ENCODE measurements around the gene PARP3.

PARP3 gene

DNA sequence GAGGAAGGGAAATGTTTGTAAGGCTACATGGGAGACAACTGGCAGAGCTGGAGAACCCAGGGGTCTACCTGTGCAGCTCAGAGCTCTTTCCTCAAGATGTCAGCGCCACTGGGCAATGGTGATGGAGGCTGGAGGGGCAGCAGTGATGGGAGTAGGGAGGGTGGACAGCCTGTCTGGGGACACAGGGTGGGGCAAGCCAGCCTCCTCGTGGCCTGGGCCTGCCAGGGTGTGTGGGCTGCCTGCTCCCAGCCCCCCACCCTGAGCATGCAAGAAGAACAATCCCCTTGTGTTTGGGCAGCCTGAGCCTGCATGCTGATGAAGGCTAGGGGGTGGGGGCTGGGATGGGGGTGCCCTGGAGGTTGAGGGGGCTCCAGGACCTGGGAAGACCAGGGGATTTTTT, 23.9 kb downstream of the PARP3 start:
- no peak for DNase-seq (ENCODE audit: low read depth in 3 of 3, low spot score in 1 of 3)

DNA sequence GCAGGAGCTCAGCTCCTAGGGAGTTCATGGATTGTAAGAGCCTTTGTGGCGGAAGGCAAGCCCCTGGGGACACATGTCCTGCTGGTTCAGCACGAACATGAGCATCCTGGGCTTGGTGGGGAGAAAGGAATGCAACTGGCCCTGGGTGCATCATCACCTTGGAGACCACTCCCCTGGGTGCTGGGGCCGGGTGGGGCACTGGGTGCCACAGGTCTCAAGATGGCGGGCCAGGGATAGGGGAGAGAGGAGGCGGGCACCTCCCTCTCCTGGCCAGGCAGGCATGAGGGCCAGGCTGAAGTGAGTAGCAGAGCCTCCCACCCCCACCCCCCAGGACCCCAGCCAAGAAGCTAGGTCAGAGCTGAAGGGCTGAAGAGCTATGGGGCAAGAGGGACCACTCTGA, 24.3 kb downstream of the PARP3 start:
- DNase-seq (ENCODE audit: low read depth in 3 of 3, low spot score in 1 of 3), result no peak

DNA sequence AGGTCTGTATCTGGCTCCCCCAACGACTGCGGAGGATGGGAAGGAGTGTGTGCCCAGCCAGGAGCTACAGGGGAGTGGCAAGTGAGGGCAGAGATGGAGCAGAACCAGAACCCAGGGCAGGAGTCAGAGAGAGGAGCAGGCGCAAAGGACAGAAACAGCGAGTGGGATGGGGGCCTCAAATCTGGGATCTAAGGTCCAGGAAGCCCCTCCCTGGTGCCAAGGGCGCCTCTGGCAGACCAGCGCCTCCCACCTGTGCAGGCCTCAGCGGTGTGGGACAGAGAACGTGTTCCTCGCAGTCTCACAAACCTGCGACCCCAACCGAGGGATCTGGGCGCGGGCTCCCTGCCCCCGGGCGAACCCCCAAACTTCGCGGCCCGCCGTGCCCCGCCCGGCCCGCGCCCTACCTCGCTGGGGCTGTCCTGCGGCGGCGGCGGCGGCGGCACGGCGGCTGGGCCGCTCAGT, 24.8 kb downstream of the PARP3 start:
- no peak for DNase-seq (ENCODE audit: low read depth in 3 of 3, low spot score in 1 of 3)

DNA sequence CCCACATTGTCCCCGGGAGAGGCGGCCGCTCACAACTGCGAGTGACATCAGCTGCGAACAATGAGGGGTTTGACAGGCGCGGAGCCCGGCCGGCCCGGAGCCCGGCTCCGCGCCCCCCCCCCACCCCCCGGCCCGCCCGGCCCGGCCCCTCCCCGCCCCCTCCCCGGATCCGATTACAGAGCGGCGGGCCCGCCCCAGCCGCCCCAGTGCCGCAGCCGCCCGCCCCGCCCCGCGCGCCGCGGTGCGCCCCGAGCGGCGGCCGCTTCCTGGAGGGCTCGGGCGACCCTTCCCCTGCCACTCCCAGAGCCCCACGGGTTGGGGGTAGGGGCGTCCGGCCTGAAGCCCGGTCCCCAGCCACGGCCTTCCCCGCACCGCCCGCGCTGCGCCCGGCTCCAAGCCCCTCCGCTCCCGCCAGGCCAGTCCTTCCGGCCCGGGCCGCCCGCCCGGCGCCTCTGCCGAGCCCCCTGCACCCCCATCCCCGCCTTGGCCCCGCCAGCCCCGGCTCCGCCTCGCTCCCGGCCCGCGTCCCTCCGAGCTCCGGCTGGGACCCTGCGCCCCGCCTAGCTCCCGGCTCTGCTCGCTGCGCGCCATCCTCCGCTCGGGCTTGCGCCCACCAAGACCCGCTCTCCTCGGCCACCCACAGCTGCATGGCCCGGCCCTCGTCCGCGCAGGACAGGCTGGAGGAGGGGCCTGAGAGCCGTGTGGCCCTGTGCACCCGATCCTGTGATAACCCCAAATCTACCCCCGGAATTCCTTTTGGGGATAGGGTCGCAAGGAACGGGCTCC, 25.4 kb downstream of the PARP3 start, which contains the start of gene PCBP4:
Gene PCBP4, minus strand, starts transcription at position 71 of the 786 bp plus-strand sequence. CDS start 6,214 bp downstream, outside the sequence.
- no peak for DNase-seq (ENCODE audit: low read depth in 3 of 3, low spot score in 1 of 3)

DNA sequence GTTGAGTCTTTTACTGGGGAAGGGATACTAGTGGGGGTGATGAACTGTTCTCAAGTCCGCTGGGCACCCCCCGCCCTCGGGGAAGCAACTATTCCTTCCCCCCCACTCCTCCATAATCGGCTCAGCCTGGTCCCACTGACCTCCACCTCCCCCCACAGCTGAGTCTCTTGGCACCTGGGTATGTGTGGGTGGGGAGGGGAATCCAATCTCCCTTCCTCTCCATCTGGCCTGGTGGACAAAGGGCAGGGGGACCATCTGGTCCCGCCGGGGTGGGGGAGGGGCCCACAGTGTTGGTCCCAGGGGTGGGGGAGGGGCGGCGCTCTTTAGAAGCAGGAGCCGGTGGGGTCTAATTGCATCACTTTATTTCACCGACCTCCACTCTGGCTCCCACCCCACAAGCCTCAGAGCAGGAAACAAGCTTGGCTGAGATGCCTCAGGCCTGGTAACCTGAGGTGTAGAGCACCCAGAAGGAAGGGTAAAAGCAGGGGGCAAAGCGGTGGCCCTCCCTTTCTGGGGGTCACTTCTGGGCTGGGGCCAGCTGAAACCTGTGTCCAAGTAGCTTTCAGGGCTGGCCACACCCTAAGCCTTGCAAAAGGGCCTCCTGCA, 26.1 kb downstream of the PARP3 start:
- no peak for DNase-seq (ENCODE audit: low read depth in 3 of 3, low spot score in 1 of 3)

DNA sequence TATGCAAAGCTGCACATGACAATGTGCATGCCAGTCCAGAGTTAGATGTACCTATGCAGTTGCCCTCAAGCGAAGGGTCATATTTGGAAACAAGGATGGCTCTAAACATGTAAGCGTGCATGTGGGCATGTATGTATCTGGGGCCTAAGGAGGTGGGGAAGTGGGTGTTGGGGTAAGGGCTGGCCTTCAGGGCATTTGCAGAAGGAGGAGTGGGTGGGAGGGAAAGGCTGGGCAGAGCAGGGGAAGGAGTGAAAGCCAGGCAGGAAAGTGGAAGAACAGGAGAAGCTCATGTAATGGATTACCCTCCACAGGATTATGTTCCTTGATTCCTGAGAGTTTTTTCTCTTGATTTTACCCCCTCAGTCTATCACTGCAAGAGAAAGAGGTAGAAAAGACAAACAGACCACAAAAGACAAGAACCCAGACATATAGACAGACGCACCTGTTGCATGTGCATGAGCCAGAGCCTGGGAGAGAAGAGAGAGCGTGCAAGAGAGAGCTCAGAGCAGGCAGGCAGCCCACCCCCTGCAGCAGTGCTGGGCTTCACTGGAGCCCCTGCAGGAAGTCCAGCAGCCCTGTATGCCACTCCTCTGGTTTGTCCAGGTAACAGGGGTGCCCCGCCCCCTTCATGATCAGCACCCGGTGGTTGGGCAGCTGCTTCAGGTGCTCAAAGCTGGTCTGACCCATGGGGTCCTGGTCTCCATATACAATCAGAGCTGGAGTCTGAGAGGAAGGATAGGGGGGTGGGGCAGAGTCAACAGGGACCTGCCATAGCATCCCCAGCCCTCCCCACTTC, 26.9 kb downstream of the PARP3 start:
- DNase-seq (ENCODE audit: low read depth in 3 of 3, low spot score in 1 of 3), result no peak

DNA sequence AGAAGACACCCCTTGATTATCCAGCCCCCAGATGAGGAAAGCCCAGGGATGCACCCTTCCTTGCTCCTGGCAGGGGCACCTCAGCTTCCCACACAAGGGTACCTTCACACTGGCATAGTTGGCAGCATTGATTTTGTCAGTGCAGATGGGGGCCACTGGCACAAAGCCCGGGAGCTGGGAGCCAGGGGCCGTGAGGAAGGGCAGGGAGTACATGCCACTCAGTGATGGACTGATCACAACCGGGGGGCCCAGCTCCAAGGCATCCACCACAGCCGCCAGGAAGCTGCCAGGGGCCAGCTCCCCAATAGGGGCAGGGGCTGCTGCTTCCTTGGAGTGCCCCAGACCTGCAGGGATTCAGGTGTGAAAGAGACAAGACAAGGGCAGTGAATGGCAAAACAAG, 27.7 kb downstream of the PARP3 start:
- DNase-seq (ENCODE audit: low read depth in 3 of 3, low spot score in 1 of 3), result no peak

DNA sequence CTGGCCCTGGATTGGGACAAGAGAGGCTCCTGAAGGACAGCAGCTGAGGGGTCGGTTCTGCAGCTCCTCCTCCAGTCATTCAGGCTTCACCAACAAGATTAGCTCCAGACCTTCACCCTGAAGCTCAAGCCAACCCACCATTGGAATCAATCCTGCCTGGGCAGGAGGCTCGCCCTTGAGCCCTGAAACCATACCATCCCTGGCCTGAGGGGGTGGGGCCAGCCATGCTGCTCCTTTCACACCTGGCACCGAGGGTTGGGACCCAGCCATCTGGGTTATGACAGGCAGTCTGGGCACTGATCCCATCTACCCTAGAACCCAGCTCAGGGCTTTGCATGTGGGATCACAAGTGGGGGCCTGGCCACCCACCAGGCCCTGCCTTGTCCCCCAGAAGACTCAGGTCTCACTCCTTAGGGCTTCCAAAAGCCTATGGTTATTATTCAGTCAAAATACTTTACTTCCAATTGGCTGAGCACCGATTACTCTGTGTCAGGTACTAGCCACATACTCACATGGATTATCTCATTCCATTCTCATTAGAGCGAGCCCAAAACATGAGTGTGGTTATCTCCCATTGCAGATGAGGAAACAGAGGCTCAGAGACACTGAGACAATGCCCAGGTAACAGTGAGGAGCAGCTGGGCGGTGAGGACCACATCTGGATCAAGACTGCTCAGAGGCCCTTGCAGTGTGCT, 28.6 kb downstream of the PARP3 start:
- DNase-seq (ENCODE audit: low read depth in 3 of 3, low spot score in 1 of 3), result no peak

DNA sequence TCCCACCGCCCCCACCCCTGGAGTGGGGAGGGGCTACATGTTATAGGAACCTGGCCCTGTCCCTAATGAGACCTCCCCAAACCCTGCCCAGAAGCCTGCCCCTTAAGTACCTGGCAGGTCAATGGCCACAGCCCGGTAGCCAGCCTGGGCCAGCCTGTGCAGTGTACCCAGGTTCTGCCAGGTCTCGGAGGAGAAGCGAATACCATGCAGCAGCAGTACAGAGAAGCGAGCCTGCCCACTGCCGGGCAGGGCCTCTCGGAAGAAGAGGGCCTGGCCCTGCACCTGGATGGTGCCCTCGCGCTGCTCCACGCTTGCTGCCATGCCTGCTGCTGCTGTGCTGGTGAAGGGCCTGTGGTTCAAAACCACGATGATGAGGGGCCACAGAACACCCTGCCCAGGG, 29.2 kb downstream of the PARP3 start:
- DNase-seq (ENCODE audit: low read depth in 3 of 3, low spot score in 1 of 3), result no peak

DNA sequence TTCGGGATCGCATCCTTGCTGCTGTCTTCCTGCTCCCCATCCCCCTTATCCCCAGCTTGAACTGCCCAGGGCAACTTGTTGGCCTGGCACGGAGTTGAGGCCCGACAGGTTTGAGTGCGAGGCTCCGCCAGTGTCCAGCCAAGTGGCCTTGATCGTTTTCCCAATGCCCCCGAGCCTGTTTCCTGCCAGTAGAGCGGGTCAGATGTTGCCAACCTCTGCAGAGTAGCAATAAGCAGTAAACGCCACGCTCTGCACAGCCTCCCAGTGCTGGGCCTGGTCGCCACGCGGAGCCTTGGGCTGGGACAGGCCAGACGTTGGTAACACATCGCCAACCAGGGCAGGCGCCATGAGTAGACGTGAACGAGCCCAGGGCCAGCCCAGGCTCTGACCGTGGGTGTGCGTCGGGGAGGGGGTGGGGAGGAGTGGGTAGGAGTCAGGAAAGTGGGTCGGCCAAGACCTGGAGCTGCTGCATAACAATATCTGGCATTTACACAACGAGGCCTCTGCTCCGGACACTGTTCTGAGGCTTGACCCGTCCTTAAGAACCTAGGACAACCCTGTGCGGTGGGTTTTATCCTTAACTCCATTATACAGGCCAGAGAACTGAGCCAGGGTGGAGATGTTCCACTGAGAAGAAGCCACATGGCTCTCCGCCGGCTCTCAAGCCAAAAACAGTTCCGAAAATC, 32.3 kb downstream of the PARP3 start:
- no peak for DNase-seq (ENCODE audit: low read depth in 3 of 3, low spot score in 1 of 3)

DNA sequence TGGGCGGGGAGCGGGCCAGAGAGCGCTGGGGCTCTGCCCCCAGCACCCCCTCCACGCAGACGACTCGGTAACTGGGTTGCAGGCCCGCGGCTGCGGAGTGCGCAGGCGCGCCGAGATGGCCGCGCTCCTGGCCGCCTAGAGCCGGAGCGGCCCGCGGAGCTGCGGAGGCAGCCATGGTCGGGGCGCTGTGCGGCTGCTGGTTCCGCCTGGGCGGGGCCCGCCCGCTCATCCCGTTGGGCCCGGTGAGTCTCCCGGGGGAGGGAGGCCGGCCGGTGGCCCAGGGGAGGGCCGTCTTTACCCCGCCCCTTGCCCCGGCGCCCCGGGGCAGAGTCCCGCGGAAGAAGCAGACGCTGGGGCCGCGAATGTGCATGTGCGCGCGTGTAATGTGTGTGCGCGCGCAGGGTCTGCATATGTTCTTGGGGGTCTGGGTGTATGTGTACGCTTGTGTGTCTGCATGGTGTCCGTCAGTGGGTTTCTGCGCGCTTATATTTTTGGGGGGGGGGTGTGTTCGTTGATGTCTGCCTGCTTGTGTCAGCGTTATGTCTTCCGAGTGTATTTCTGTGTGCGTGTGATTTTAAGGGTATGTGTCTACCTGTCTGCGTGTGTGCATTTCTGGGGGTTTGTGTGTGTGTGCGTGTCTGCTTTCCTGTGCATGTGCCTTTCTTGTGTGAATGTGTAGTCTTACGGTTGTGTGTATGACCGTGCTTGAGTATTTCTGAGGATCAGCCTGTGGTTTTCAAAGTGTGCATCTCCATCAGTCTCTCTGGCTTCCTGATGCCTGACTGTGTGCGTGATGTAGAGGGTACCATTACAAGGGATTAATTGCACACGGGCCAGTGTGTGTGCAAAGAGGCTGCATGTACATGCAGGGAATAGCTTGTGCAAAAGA, 33.0 kb downstream of the PARP3 start, which contains the start of gene ABHD14A:
Gene ABHD14A, plus strand, starts transcription at position 102 of the 889 bp plus-strand sequence. Its CDS starts 72 bp downstream, at position 174.
- DNase-seq (ENCODE audit: low read depth in 3 of 3, low spot score in 1 of 3), result peak; percentile 22 to 56 (median 49)

DNA sequence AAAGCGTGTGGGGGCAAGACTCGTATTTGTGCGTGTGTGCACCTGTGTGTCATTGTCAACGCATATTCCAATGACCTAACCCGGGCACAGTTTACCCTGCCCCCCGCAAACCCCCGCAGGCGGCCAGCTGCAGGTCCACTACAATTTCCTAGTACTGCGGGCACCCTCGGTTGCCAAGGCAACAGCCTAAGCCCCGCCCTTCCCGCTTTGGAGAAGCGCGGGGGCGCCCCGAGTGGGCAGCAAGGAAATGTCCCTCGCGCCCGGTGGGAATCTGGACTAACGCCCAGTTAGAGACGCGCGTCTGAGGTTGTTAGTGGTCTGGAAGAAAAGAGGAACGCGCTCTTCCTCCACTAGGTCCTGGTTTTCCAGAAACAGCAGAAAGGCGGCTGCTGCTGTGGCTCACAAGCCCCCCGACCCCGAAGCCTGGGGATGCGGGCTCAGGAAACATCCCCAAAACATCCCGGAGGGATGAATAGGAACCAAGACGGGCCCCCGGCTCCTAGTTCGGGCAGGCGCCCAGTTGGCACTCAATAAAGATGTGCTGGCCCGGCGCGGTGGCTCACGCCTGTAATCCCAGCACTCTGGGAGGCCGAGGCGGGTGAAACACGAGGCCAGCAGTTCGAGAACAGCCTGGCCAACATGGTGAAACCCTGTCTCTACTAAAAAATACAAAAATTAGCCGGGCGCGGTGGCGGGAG, 33.8 kb downstream of the PARP3 start:
- no peak for DNase-seq (ENCODE audit: low read depth in 3 of 3, low spot score in 1 of 3)

DNA sequence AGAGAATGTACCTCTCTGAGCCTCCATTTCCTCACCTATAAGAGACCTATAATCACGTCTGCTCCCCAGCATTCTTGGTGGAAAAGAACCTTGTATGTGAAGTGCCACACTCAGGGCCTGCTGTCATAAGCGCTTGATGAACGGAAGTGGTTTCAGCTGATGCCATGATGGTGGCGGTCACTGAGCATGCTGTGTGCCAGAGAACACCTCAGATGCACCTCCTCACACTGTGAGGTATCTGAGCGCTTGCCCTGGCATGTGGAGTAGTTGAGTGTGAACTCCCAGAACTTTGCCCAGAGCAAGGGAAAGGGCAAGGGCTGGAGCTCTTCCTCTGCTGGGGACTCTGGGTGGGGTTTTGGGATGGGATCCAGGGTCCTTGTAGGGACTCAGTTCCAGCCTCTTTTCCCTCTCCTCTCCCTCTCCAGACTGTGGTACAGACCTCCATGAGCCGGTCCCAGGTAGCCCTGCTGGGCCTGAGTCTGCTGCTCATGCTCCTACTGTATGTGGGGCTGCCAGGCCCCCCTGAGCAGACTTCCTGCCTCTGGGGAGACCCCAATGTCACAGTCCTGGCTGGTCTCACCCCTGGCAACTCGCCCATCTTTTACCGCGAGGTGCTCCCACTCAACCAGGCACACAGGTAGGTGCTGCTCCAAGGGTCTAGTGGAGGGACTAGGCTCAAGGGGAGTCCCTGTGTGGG, 35.4 kb downstream of the PARP3 start:
- DNase-seq (ENCODE audit: low read depth in 3 of 3, low spot score in 1 of 3), result no peak

DNA sequence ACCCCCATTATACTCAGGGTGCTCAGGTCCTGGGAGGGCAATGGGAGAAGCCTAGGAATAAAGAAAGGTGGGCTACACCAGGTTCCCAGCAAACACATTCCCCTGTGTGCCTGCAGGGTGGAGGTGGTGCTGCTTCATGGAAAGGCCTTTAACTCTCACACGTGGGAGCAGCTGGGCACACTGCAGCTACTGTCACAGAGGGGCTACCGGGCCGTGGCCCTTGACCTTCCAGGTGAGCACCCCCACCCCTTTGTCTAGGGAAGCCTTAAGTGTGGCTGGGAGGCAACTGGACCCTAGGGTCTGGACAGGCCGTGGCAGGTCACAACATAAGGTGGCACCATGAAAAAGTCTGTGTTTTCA, 36.0 kb downstream of the PARP3 start:
- no peak for DNase-seq (ENCODE audit: low read depth in 3 of 3, low spot score in 1 of 3)

DNA sequence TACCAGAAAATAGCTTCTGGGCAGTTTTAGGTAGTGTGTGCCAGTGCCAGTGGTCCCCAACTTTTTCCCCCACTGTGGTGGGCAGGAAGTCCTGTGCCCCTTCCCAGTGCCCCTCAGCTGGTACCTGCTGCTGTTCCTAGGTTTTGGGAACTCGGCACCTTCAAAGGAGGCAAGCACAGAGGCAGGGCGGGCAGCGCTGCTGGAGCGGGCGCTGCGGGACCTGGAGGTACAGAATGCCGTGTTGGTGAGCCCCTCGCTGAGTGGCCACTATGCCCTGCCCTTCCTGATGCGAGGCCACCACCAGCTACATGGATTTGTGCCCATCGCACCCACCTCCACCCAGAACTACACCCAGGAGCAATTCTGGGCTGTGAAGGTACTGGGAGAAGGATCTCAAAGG, 38.1 kb downstream of the PARP3 start:
- no peak for DNase-seq (ENCODE audit: low read depth in 3 of 3, low spot score in 1 of 3)

DNA sequence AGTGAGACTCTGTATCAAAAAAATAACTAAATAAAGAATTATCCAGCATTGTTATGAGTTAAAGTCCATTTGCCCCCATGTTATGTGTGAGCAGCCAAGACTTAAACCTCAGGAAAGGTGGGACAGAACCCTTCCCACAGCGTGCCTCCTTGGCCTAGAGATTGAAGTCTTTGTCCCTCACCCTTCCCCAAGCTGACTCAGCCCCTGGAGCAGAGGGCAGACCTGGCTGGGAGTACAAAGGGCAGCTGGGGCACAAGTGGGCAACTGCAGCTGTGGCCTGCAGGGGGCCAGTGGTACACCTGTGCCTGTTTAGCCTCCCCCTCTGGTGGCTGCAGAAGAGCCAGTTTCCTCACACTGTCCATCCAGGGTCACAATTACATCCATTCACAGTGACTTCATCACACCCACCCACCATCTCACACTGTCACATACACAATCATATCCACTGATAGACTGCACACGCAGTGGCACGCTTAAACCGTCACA, 40.2 kb downstream of the PARP3 start:
- no peak for DNase-seq (ENCODE audit: low read depth in 3 of 3, low spot score in 1 of 3)

DNA sequence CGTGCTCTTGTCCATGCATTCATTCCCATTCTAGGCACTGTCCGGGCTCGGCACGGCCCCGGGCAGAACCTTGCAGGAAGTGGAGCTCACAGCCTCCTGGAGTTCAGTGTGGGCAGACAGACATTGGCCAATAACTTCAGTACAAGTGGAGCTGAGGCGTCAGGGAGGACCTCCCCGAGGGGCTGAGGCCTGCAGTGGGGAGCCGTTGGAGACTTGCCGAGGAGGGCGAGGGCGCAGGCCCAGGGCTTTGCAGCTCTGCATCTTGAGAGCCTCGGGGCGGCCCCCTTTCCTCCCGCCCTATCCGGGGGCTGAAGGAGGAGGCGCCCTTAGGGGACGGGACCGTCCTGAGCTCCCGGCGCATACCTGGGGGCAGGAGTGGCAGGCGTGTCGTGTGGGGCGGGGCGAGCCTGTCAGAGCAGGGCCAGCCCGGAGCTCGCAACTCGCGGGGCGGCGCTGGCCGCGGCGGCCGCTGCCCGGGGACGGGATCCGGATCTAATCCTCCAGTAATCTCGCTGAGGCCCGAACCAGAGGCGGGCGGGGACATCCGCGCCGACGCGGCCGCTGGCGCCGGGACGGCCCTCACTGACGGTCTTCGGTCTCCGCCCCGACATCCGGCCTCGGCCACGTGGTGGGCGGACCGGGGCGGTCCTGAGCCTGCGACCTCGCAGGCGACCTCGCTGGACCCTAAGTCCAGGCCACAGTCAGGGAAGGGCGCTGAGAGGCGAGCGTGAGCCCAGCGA, 40.8 kb downstream of the PARP3 start, which contains the start of gene ACY1:
Gene ACY1, plus strand, starts transcription at position 698 of the 740 bp plus-strand sequence. CDS start 530 bp downstream, outside the sequence.
- peak in 2 of 3 donors; percentile 19 to 61 for DNase-seq (ENCODE audit: low read depth in 3 of 3, low spot score in 1 of 3)
